ENCODE measurements around the gene IGSF3.

DNA sequence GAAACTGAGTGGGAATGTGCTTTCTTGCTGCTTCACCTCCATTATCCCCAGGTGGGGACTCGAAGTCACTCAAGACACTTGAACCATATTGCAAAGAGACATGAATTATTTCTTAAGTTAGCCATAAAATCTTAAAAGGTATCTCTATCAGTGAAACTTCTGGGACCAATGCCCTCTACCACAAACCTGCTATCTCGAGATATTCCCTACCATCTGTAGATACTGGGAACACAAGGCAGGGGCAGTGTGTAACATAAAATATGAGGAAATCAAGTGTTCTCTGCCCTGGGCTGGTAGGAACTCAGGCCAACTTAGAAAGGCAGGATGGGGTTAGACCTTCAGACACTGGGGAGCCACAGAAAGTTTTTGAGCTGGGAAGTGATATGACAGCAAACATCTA, 95.4 kb downstream of the IGSF3 start:
- TF ChIP-seq, protein P1, sequence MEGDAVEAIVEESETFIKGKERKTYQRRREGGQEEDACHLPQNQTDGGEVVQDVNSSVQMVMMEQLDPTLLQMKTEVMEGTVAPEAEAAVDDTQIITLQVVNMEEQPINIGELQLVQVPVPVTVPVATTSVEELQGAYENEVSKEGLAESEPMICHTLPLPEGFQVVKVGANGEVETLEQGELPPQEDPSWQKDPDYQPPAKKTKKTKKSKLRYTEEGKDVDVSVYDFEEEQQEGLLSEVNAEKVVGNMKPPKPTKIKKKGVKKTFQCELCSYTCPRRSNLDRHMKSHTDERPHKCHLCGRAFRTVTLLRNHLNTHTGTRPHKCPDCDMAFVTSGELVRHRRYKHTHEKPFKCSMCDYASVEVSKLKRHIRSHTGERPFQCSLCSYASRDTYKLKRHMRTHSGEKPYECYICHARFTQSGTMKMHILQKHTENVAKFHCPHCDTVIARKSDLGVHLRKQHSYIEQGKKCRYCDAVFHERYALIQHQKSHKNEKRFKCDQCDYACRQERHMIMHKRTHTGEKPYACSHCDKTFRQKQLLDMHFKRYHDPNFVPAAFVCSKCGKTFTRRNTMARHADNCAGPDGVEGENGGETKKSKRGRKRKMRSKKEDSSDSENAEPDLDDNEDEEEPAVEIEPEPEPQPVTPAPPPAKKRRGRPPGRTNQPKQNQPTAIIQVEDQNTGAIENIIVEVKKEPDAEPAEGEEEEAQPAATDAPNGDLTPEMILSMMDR (IDR thresholded peaks at IDR 0.05) = no peak
- TF ChIP-seq POLR2A (IDR thresholded peaks at IDR 0.05) = no peak
